ENCODE measurements around the gene RAB11FIP4. TPM values are rescaled to one million over a fixed set of nuclear protein-coding genes. Genes with fewer than 3 reads are reported as not detected.
A peak's percentile ranks its signal among the peaks of the same experiment; 100 is the strongest.

Gene RAB11FIP4, protein sequence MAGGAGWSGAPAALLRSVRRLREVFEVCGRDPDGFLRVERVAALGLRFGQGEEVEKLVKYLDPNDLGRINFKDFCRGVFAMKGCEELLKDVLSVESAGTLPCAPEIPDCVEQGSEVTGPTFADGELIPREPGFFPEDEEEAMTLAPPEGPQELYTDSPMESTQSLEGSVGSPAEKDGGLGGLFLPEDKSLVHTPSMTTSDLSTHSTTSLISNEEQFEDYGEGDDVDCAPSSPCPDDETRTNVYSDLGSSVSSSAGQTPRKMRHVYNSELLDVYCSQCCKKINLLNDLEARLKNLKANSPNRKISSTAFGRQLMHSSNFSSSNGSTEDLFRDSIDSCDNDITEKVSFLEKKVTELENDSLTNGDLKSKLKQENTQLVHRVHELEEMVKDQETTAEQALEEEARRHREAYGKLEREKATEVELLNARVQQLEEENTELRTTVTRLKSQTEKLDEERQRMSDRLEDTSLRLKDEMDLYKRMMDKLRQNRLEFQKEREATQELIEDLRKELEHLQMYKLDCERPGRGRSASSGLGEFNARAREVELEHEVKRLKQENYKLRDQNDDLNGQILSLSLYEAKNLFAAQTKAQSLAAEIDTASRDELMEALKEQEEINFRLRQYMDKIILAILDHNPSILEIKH
- total RNA-seq (2014; rRNA removed; shearing (Covaris generic)), result 1.2 and 1.4 TPM in 2 replicates

DNA sequence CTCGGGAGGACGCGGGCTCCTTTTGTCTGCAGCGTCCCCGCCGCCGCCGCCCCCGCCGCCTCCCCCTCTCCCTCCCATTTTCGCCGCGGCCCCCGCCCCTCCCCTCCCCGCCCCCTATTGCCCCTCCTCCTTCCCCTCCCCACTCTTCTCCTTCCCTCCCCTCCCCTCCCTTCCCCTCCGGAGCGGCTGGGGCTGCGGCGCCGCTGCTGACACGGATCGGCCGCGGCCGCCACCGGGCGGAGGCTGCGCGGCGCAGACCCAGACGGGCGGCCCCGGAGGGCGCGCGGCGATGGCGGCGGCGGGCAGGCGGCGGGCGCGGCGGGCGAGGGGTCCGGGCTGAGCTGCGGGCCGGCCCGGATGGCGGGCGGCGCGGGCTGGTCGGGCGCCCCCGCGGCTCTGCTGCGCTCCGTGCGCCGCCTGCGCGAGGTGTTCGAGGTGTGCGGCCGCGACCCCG lies at the start of gene RAB11FIP4:
Gene RAB11FIP4 (plus strand): TSS at position 180 of the 454 bp plus-strand sequence. CDS start 178 bp downstream, at position 358.

Small RNA genes within 50 kb of the gene (small RNA-seq; reads per million reads assigned to genes)
- gene MIR193A (0.46 reads per million, percentile 17 among the genes with 10 or more reads in this experiment), gene MIR4725 (not detected), gene RN7SL45P (not detected), gene RN7SL79P (not detected), gene RNU6ATAC7P (not detected)

Other genes starting within 250 kb of the RAB11FIP4 start
- not detected in 2 replicates for gene OMG, start 94.4 kb upstream of the RAB11FIP4 start, total RNA-seq (2014; rRNA removed; shearing (Covaris generic))
- 0.08 and 0.60 TPM in 2 replicates for gene EVI2B, start 77.6 kb upstream of the RAB11FIP4 start, total RNA-seq (2014; rRNA removed; shearing (Covaris generic))
- gene EVI2A, start 70.1 kb upstream of the RAB11FIP4 start, total RNA-seq (2014; rRNA removed; shearing (Covaris generic)), result 2.1 TPM in 2 replicates